Heart left ventricle (tissue), 16 donors: ENCODE measurements around the gene EI24. TPM values are rescaled to one million over a fixed set of nuclear protein-coding genes. Genes with fewer than 3 reads are reported as not detected.

ENCODE experiments used
- ATAC-seq, 4 donors: fragments of 200-7000 bp; cut with Tn5 transposase; one replicate each; pipeline ENCODE4 v1.9.1; 2020 to 2022; ENCODE audit warnings: moderate library complexity in 4 of 4, mild to moderate bottlenecking in 3 of 4, moderate number of reproducible peaks in 1 of 4
- DNase-seq, 5 donors: peaks; one replicate each; pipeline ENCODE4 v3.0.0-alpha.2; 2020
- H3K27ac ChIP-seq, 12 donors: fragments of 200-600 bp; sonication (generic) in 4 of 12; one replicate each; pipeline versions ENCODE4 v1.5.0 to v1.8.0; 2016 to 2022; ENCODE audit warnings: mild to moderate bottlenecking in 2 of 12
- H3K27me3 ChIP-seq, 9 donors: fragments of 200-600 bp; sonication (generic) in 2 of 9; one replicate each; pipeline versions ENCODE4 v1.5.1 to v1.8.0; 2016 to 2022; ENCODE audit warnings: mild to moderate bottlenecking in 3 of 9
- H3K36me3 ChIP-seq, 9 donors: fragments of 200-600 bp; sonication (generic) in 2 of 9; one replicate each; pipeline versions ENCODE4 v1.5.0 to v1.8.0; 2018 to 2022; ENCODE audit warnings: mild to moderate bottlenecking in 2 of 9
- H3K4me1 ChIP-seq, 12 donors: fragments of 200-600 bp; sonication (generic) in 4 of 12; one replicate each; pipeline versions ENCODE4 v1.5.0 to v1.8.0; 2016 to 2022; ENCODE audit warnings: mild to moderate bottlenecking in 3 of 12
- H3K4me3 ChIP-seq, 12 donors: fragments of 200-600 bp; sonication (generic) in 4 of 12; one replicate each; pipeline versions ENCODE4 v1.5.0 to v1.8.0; 2017 to 2022; ENCODE audit warnings: mild to moderate bottlenecking in 9 of 12, moderate library complexity in 4 of 12
- H3K9me3 ChIP-seq, 12 donors: fragments of 200-600 bp; sonication (generic) in 4 of 12; one replicate each; pipeline versions ENCODE4 v1.5.0 to v1.8.0; 2016 to 2022; ENCODE audit warnings: mild to moderate bottlenecking in 1 of 12
- POLR2A ChIP-seq, 2 donors: fragments of 450-650 bp; IDR thresholded peaks; one replicate each; pipeline ENCODE4 v1.6.1; 2017; ENCODE audit warnings: antibody characterized with exemption in 2 of 2, mild to moderate bottlenecking in 2 of 2, moderate library complexity in 2 of 2
- WGBS, 4 donors: extraction: QIAGEN DNeasy Blood & Tissue Kit in 2 of 4; methylation state at CpG; one replicate each; pipeline versions ENCODE4 v1.1.5 to v1.1.7; 2013 to 2018; 5-methylcytosine and 5-hydroxymethylcytosine counted together
- intact Hi-C, 10 donors: fragments of 100-400 bp; cut with DNase I; formaldehyde crosslinking; loops; one replicate each; pipeline versions ENCODE4 v1.11.1 to v1.14.2; 2022
- polyA plus RNA-seq, 2 donors: library from polyadenylated mRNA; stranded (reverse); fragments of 200-250 nt; gene quantifications; one replicate each; pipeline ENCODE4 v1.2.3, GENCODE V29; 2013
- total RNA-seq, 9 donors: library from RNA; depleted of rRNA in 2 of 9; stranded (reverse); fragments of >200 nt in 2 of 9; fragmentation: NEBNext Ultra II Directional in 3 of 9; extraction: Animal tissue kit (Norgen Biotek cat#: 25700) in 3 of 9; gene quantifications; one replicate each; pipeline versions ENCODE4 v1.1.0 to v1.2.4, GENCODE V29; 2016 to 2023
- TF ChIP-seq, protein P1 (sequence below), 12 donors: fragments of 200-600 bp; sonication (generic) in 4 of 12; IDR thresholded peaks; one replicate each; pipeline versions ENCODE4 v1.5.0 to v1.8.0; 2018 to 2022; ENCODE audit warnings: antibody characterized with exemption in 12 of 12, mild to moderate bottlenecking in 5 of 12
- donor health status: ischemic (EF 13 %, LVEDD 7.1; RV severe dilation, severe dysfunction).
- donor health status: healthy with polysubstance abuse.
- donor health status: DM: no; HTN: yes; CAD: no.
- donor health status: DM: no; HTN: no; CAD: no.
- donor health status: ischemic (EF 25% LVEDD 6.9; RV normal size, moderate dysfunction).
- donor health status: ischemic (EF 25% LVEDD 5.7; RV mildly dilated, moderate dysfunction).
- donor health status: healthy.
- donor health status: DM: yes; HTN: yes; CAD: no.
- donor health status: ischemic (EF 35%, LVEDD 5.7; RV mildly dilated, moderate dysfunction).
- donor health status: nonischemic (EF 11% LVEDD 7.7; RV severe dilation, severe dysfunction).
- donor health status: DM: yes; HTN: yes; CAD: no.
- donor health status: PGD.
- donor health status: ischemic (EF 29% LVEDD 5.4; RV normal size, mild dysfunction).
- donor health status: nonischemic (EF 23%, LVEDD 6.1; RV moderate dilation, normal function).

The EI24 gene
- total and polyA plus RNA-seq, 11 donors: 20.6 to 125 (median 53.8) TPM

DNA sequence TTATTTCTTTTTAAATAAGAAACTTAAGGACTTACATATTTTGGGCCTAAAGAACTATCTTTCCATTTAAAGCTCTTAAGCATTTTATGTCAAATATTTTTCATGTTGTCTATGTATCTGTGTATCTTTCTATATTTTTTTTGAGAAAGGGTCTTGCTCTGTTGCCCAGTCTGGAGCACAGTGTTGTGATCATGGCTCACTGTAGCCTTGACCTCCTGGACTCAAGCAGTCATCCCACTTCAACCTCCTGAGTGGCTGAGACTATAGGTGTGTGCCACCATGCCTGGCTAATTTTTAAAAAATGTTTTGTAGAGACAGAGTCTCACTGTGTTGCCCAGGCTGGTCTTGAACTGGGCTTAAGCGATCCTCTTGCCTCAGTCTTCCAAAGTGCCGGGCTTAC lies 31.4 kb downstream of the EI24 start:
- DNase-seq: no peak
- Histone ChIP-seq H3K27me3 (no peaks in the 10 kb centered on the region), H3K4me1 (peaks cover 0 to 4% (median 0%) of the 10 kb centered on the region in 12 donors), H3K36me3 (peaks cover 0 to 100% (median 89%) of the 10 kb centered on the region in 9 donors), H3K9me3 (no peaks in the 10 kb centered on the region), H3K27ac (no peak overlapping the region), H3K4me3 (no peak overlapping the region)
- no peak for ATAC-seq
- intact Hi-C loops: no loop called here
- 85 to 99% (median 98%) methylated on average over 2 of the region's 2 CpGs for WGBS, 4 donors
- no peak for TF ChIP-seq POLR2A (IDR thresholded peaks at IDR 0.05)
- TF ChIP-seq, protein P1, sequence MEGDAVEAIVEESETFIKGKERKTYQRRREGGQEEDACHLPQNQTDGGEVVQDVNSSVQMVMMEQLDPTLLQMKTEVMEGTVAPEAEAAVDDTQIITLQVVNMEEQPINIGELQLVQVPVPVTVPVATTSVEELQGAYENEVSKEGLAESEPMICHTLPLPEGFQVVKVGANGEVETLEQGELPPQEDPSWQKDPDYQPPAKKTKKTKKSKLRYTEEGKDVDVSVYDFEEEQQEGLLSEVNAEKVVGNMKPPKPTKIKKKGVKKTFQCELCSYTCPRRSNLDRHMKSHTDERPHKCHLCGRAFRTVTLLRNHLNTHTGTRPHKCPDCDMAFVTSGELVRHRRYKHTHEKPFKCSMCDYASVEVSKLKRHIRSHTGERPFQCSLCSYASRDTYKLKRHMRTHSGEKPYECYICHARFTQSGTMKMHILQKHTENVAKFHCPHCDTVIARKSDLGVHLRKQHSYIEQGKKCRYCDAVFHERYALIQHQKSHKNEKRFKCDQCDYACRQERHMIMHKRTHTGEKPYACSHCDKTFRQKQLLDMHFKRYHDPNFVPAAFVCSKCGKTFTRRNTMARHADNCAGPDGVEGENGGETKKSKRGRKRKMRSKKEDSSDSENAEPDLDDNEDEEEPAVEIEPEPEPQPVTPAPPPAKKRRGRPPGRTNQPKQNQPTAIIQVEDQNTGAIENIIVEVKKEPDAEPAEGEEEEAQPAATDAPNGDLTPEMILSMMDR (IDR thresholded peaks at IDR 0.05): no peak

DNA sequence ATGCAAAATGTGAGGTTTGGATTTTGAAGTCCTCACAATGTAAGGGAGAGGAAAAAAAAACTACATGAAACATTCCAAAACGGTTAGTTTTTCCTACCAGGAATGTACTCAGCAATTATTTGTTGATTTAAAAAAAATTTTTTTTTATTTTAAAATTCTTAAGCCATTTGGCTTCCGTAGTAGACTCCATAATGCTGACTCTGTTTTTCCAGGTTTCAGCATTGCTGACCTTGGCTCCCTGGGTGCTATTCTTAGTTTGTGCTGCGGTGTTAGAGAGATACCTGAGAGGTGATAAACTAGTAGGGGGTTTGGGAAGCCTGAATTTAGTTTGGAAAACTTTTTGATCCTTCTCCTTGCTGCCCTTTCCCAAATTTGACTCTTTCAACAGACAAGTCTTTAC lies 33.9 kb downstream of the EI24 start:
- WGBS, 4 donors: 70 to 75% (median 72%) methylated on average over 3 of the region's 3 CpGs

DNA sequence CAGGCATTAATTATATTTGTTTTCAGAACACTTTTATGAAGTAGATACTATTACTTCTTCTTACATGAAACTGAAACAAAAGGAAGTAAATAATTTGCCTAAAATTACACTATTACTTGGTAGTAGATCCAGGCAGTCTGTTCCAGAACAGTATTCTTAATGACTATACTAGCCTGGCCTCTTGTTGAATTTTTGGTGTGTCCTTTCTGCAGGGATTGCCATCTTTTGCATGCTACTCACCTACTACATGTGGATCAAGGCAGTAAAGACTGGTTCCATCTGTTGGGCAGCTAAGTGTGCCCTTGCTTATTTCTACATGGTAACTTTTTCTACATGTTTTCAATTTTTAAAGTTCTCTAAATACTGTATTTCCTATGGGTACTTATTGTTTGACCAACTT lies 36.1 kb downstream of the EI24 start:
- H3K9me3 ChIP-seq: no peaks in the 10 kb centered on the region
- H3K27ac ChIP-seq: no peak overlapping the region
- no peak for TF ChIP-seq POLR2A (IDR thresholded peaks at IDR 0.05)
- TF ChIP-seq, protein P1 (IDR thresholded peaks at IDR 0.05): no peak
- intact Hi-C loops: no loop called here
- no peak for ATAC-seq
- peaks cover 0 to 4% (median 0%) of the 10 kb centered on the region in 12 donors for H3K4me1 ChIP-seq
- no peak overlapping the region for H3K4me3 ChIP-seq
- no peak for DNase-seq
- H3K36me3 ChIP-seq: peaks cover 0 to 100% (median 99%) of the 10 kb centered on the region in 9 donors
- H3K27me3 ChIP-seq: no peaks in the 10 kb centered on the region

More for the DNA sequence above, 33.9 kb downstream of the EI24 start:
- H3K9me3 ChIP-seq: no peaks in the 10 kb centered on the region
- peaks cover 0 to 100% (median 99%) of the 10 kb centered on the region in 9 donors for H3K36me3 ChIP-seq
- intact Hi-C loops: no loop called here
- DNase-seq (no peak), ATAC-seq (peak in 1 of 4 donors; percentile 67)
- no peaks in the 10 kb centered on the region for H3K27me3 ChIP-seq
- no peak for TF ChIP-seq POLR2A (IDR thresholded peaks at IDR 0.05)
- TF ChIP-seq, protein P1 (IDR thresholded peaks at IDR 0.05): no peak
- H3K4me1 ChIP-seq: peaks cover 0 to 4% (median 0%) of the 10 kb centered on the region in 12 donors
- H3K4me3 ChIP-seq: no peak overlapping the region
- peak overlapping the region in 1 of 12 donors; percentile 8 for H3K27ac ChIP-seq

DNA sequence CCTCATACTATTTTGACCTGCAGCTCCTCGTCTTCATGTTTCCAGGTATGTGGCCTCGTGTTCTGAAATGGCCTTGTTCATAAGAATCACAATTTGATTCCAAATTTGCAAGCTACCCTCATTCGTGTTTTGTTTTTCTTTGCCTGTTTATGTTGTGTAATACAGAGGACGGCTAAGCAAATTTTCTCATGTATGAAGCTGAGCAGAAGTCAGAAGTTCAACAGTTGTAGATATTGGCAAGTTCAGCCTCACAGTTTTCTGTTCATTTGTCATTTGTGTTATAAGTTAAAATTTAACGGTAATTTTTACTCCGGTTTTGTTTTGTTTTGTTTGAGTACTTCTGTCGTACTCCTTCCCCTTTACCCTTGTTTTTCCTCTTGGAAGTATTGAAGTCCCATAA lies 40.3 kb downstream of the EI24 start:
- no peak for TF ChIP-seq POLR2A (IDR thresholded peaks at IDR 0.05)
- TF ChIP-seq, protein P1 (IDR thresholded peaks at IDR 0.05): no peak
- DNase-seq (no peak), ATAC-seq (no peak)
- Histone ChIP-seq H3K4me1 (no peaks in the 10 kb centered on the region), H3K27me3 (no peaks in the 10 kb centered on the region), H3K4me3 (no peak overlapping the region), H3K9me3 (no peaks in the 10 kb centered on the region), H3K27ac (no peak overlapping the region), H3K36me3 (peaks cover 0 to 100% (median 100%) of the 10 kb centered on the region in 9 donors)
- 83 to 94% (median 87%) methylated on average over 7 of the region's 7 CpGs for WGBS, 4 donors
- intact Hi-C loops: no loop called here
